Measurements from ENCODE around the gene SNRNP35.
"Not testable (repeated sequence)": the region's sequence is repeated elsewhere in the genome, so short reads cannot be mapped to it uniquely, and the experiment has no call there.

Gene SNRNP35

GRCh38 chr12:123457980-123458779 is at the start of gene SNRNP35:
Gene SNRNP35, plus strand, starts transcription at chr12:123458139. Its CDS starts 7,402 bp downstream, at chr12:123465541.
- peak; percentile 89 for DNase-seq

- DNase-seq, result not testable (repeated sequence)
These were observed 49.3 kb upstream of the SNRNP35 start for GRCh38 chr12:123408619-123409018.

- DNase-seq, result not testable (repeated sequence)
These were observed 48.5 kb upstream of the SNRNP35 start for GRCh38 chr12:123409284-123410040.

- DNase-seq, result no peak
These were observed 47.9 kb upstream of the SNRNP35 start for GRCh38 chr12:123410041-123410412.

GRCh38 chr12:123421314-123421713 is 36.6 kb upstream of the SNRNP35 start:
- DNase-seq, result no peak

GRCh38 chr12:123427036-123427769 is 30.7 kb upstream of the SNRNP35 start:
- no peak for DNase-seq

- DNase-seq, result no peak
These were observed 29.3 kb upstream of the SNRNP35 start for GRCh38 chr12:123428591-123428990.

- not testable (repeated sequence) for DNase-seq
These were observed 28.8 kb upstream of the SNRNP35 start for GRCh38 chr12:123429101-123429500.

- DNase-seq, result not testable (repeated sequence)
These were observed 25.8 kb upstream of the SNRNP35 start for GRCh38 chr12:123431951-123432817.

GRCh38 chr12:123433615-123434014 is 24.3 kb upstream of the SNRNP35 start:
- no peak for DNase-seq

GRCh38 chr12:123435636-123436016 is 22.3 kb upstream of the SNRNP35 start:
- DNase-seq, result no peak

- DNase-seq, result peak; percentile 90
These were observed 21.6 kb upstream of the SNRNP35 start, which contains the start of gene RILPL2 for GRCh38 chr12:123436017-123436964. Gene RILPL2, minus strand, starts transcription at chr12:123436684. Its CDS starts 264 bp downstream, at chr12:123436420.

GRCh38 chr12:123441523-123442164 is 16.3 kb upstream of the SNRNP35 start:
- DNase-seq, result no peak

- DNase-seq, result no peak
These were observed 15.2 kb upstream of the SNRNP35 start for GRCh38 chr12:123442774-123443173.

- no peak for DNase-seq
These were observed 13.6 kb upstream of the SNRNP35 start for GRCh38 chr12:123444092-123445026.

- DNase-seq, result no peak
These were observed 12.3 kb upstream of the SNRNP35 start for GRCh38 chr12:123445388-123446332.

GRCh38 chr12:123446333-123446713 is 11.6 kb upstream of the SNRNP35 start:
- no peak for DNase-seq

- no peak for DNase-seq
These were observed 8.6 kb upstream of the SNRNP35 start for GRCh38 chr12:123449249-123449733.

Measured in left hindlimb (tissue), 1 donor.